CD4-positive, alpha-beta T cell treated with Interleukin-2 at 100 ng/mL for 4 hours (primary cell): ENCODE results near the gene KLF15.
A peak's percentile ranks its signal among the peaks of the same experiment; 100 is the strongest.

Experiments used
- DNase-seq: peaks from one replicate; pipeline ENCODE4 v3.0.0-alpha.2; 2020; ENCODE audit warnings: low spot score

KLF15 gene

GRCh38 chr3:126357295-126358037 is at the start of gene KLF15:
TSS of gene KLF15 (minus strand) at chr3:126357408. CDS start at chr3:126352922, 4,486 bp downstream.
- peak; percentile 62 for DNase-seq

GRCh38 chr3:126406389-126407296 is 49.4 kb upstream of the KLF15 start:
- no peak for DNase-seq

GRCh38 chr3:126402666-126403302 is 45.6 kb upstream of the KLF15 start:
- DNase-seq: no peak

- no peak for DNase-seq
Observed at GRCh38 chr3:126402178-126402577, 45.0 kb upstream of the KLF15 start.

GRCh38 chr3:126401611-126402160 is 44.5 kb upstream of the KLF15 start:
- DNase-seq: no peak

GRCh38 chr3:126399756-126400155 is 42.5 kb upstream of the KLF15 start:
- DNase-seq: no peak

GRCh38 chr3:126399351-126399735 is 42.1 kb upstream of the KLF15 start:
- DNase-seq: no peak

- no peak for DNase-seq
Observed at GRCh38 chr3:126398423-126399350, 41.5 kb upstream of the KLF15 start.

GRCh38 chr3:126397610-126398422 is 40.6 kb upstream of the KLF15 start:
- no peak for DNase-seq

GRCh38 chr3:126396536-126396935 is 39.3 kb upstream of the KLF15 start:
- no peak for DNase-seq

GRCh38 chr3:126395846-126396513 is 38.8 kb upstream of the KLF15 start:
- no peak for DNase-seq

GRCh38 chr3:126394977-126395321 is 37.7 kb upstream of the KLF15 start:
- no peak for DNase-seq

- no peak for DNase-seq
Observed at GRCh38 chr3:126394179-126394976, 37.2 kb upstream of the KLF15 start, which contains the start of gene CFAP100. TSS of gene CFAP100 (plus strand) at chr3:126394909. CDS start at chr3:126396001, 1,092 bp downstream.

GRCh38 chr3:126393563-126393962 is 36.4 kb upstream of the KLF15 start:
- no peak for DNase-seq

GRCh38 chr3:126392246-126392645 is 35.0 kb upstream of the KLF15 start:
- DNase-seq: no peak

GRCh38 chr3:126391631-126392030 is 34.4 kb upstream of the KLF15 start:
- DNase-seq: no peak

GRCh38 chr3:126390751-126391150 is 33.5 kb upstream of the KLF15 start:
- DNase-seq: no peak

GRCh38 chr3:126390201-126390600 is 33.0 kb upstream of the KLF15 start:
- DNase-seq: no peak

- DNase-seq: no peak
Observed at GRCh38 chr3:126389794-126390146, 32.6 kb upstream of the KLF15 start.
